K562 (cell line): ENCODE measurements around the gene PIP5KL1. TPM values are rescaled to one million over a fixed set of nuclear protein-coding genes. Genes with fewer than 3 reads are reported as not detected.

Source experiments
- CGGBP1 ChIP-seq: fragments of 250-450 bp; sonication (Bioruptor Pico); IDR thresholded peaks from 2 replicates; pipeline ENCODE4 v1.9.0; 2021; ENCODE audit warnings: mild to moderate bottlenecking
- ETV5 ChIP-seq: sonication (generic); formaldehyde crosslinking; IDR thresholded peaks from 2 replicates; pipeline ENCODE4 v1.4.0; 2020; ENCODE audit warnings: low read depth, mild to moderate bottlenecking, missing genetic modification reagents
- GMEB1 ChIP-seq: fragments of 250-450 bp; sonication (Bioruptor Pico); IDR thresholded peaks from 2 replicates; pipeline ENCODE4 v1.4.0; 2020; ENCODE audit warnings: mild to moderate bottlenecking
- JUND ChIP-seq, 2 experiments: IDR thresholded peaks; 2 replicates in 1 of 2; 3 replicates in 1 of 2; pipeline ENCODE4 v1.6.1; 2011; ENCODE audit warnings: borderline replicate concordance in 2 of 2, low read depth in 2 of 2, low read length in 2 of 2, improper control_type of control experiment in 1 of 2, missing biosample characterization in 1 of 2, missing genetic modification characterization in 1 of 2, missing genetic modification reagents in 1 of 2
- MGA ChIP-seq: fragments of 450-650 bp; IDR thresholded peaks from 2 replicates; pipeline ENCODE4 v1.6.1; 2016; ENCODE audit warnings: mild to moderate bottlenecking, moderate library complexity
- NR2C2 ChIP-seq, 2 experiments: fragments of 200-800 bp in 1 of 2; sonication (Bioruptor generic) in 1 of 2; sonication (generic) in 1 of 2; formaldehyde crosslinking in 1 of 2; IDR thresholded peaks; 2 replicates each; pipeline versions ENCODE4 v1.6.1 to v1.8.0; 2016 to 2022; ENCODE audit warnings: mild to moderate bottlenecking in 1 of 2, missing compliant biosample characterization in 1 of 2, missing genetic modification characterization in 1 of 2, missing genetic modification reagents in 1 of 2
- RAD51 ChIP-seq: fragments of 450-650 bp; IDR thresholded peaks from 2 replicates; pipeline ENCODE4 v1.7.1; 2016; ENCODE audit warnings: low read depth, mild to moderate bottlenecking, borderline replicate concordance
- USF1 ChIP-seq: sonication (generic); formaldehyde crosslinking; IDR thresholded peaks from 2 replicates; pipeline ENCODE4 v1.9.0; 2022; ENCODE audit warnings: mild to moderate bottlenecking, missing genetic modification reagents
- ZC3H11A ChIP-seq: IDR thresholded peaks from 2 replicates; pipeline ENCODE4 v1.6.1; 2012; ENCODE audit warnings: low read depth, low read length, improper control_type of control experiment
- polyA plus RNA-seq, 8 experiments: library from polyadenylated mRNA; depleted of rRNA in 4 of 8; stranded (reverse) in 5 of 8; unstranded in 3 of 8; fragments of >200 nt; fragmentation: Nextera tagmentation in 2 of 8; fragmentation: Illumina TruSeq in 1 of 8; extraction: Ambion mirVana in 2 of 8; extraction: Trizol in 1 of 8; gene quantifications; 2 replicates each; pipeline versions ENCODE4 v1.2.1 to v1.2.3, GENCODE V29; 2011 to 2014; ENCODE audit warnings: inconsistent platforms in 1 of 8, missing spikeins in 1 of 8
- total RNA-seq, 7 experiments: library from RNA; depleted of rRNA in 6 of 7; stranded (reverse); fragments of >200 nt in 6 of 7; fragmentation: Illumina TruSeq in 2 of 7; extraction: Trizol in 2 of 7; gene quantifications; 2 replicates each; pipeline versions ENCODE4 v1.2.1 to v1.2.3, GENCODE V29; 2011 to 2021; ENCODE audit warnings: low replicate concordance in 1 of 7

The PIP5KL1 gene
- total and polyA plus RNA-seq, 9 of the 15 experiments (the other 6 are each of a cell fraction or from before 2014, with no cell fraction given), result 0.18 to 4.8 (median 1.2) TPM

- TF ChIP-seq MGA, result peak; percentile 67; the same call in 1 of the 2 replicates
- no peak for TF ChIP-seq CGGBP1 (CRISPR knock-in tag)
- no peak for TF ChIP-seq ZC3H11A
- peak; percentile 29; the same call in 1 of the 2 replicates for TF ChIP-seq JUND (IDR thresholded peaks at IDR 0.05; ENCODE audit: borderline replicate concordance, low read depth, low read length)
- TF ChIP-seq JUND (tag; IDR thresholded peaks at IDR 0.05; ENCODE audit: borderline replicate concordance, low read depth, low read length), result no peak
- TF ChIP-seq ETV5 (CRISPR knock-in tag), result no peak
- TF ChIP-seq USF1, result peak; percentile 41; the same call in 1 of the 2 replicates
- no peak for TF ChIP-seq NR2C2 (CRISPR knock-in tag; IDR thresholded peaks at IDR 0.05)
- no peak for TF ChIP-seq NR2C2 (tag; IDR thresholded peaks at IDR 0.05)
- TF ChIP-seq GMEB1 (CRISPR knock-in tag), result no peak
- peak; percentile 23; the same call in 1 of the 2 replicates for TF ChIP-seq RAD51
These were observed 38.3 kb upstream of the PIP5KL1 start (continued) for GRCh38 chr9:127968700-127969383.
